NCI-H748 treated with DMSO at 0.1 percent for 48 hours (cell line): Measurements from ENCODE around the gene PLIN5.

ENCODE experiments used
- DNase-seq: peaks from one replicate; lab custom pipeline; 2025; lab: John Stamatoyannopoulos, UW

PLIN5 gene

DNA sequence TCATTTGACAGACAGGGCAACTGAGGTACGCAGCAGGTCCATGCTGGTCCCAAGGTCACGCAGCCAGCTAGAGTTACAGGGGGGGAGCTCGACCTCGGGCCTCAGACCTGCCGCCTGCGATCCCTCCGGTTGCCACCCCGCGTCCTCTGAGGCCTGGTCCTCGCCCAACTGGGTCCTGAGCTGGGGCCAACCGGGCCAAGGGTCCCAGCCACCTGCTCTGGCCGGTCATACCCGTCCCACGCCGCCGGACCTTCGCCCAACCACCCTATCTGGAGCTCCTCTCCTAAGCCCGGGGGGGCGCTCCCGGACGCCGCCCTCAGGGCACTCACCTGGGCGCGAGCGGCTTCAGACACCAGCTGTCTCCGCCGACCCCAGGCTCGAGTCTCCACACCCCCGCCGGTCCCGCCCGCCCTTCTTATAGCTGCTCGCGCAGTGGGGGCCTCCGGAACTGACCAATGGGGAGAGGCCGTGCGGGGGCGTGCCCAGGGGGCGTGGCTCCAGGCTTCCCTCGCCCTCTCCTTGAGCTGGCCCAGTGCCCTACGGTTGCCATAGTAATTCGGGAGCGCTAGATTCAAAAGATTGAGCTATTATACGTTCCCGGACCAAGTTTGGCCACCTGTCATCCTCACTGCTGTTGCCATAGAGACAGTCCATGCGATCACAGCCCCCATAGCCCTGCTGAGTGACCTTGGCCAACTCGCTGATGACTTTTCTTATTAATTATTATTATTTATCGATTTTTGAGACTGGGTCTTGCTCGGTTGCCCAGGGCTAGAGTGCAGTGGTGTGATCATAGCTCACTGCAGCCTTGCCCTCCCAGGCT lies at the start of gene PLIN5:
PLIN5 (minus strand) TSS at position 389 of the 823 bp plus-strand sequence. CDS start 1,150 bp downstream, outside the sequence.
- peak; percentile 78 for DNase-seq

DNA sequence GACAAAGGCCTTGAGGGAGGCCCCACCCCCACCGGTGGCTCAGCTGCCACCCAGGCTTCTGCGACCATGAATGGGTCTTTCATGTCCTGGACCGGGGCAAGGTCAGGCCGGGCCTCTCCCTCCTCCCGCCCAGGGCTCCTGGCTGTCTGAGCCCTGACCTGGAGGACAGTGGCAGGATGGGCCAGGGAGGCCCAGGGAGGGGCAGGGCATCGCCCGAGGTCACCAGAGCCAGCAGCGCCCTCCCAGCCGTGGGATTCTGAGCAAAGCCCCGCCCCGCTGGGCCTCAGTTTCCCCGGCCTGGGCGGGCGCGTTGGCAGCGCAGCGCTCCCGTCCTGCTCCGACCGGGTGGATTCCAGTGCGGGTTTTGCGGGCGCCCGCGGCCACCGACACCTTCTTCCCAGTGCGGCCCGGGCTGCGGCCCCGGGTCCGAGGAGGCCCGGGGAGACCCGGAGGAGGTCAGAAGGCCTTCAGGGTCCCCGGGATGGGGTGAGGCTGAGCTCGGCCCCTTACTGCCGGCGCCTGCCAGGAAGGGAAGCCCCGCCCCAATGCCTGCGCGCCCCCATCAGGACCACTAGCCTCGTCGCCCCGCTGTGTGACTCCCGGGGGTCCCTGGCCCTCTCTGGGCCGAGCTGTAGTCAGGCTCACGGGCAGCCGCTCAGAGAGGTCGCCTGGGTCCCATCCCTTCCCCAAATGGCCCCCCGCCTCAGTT lies 49.1 kb upstream of the PLIN5 start:
- no peak for DNase-seq

DNA sequence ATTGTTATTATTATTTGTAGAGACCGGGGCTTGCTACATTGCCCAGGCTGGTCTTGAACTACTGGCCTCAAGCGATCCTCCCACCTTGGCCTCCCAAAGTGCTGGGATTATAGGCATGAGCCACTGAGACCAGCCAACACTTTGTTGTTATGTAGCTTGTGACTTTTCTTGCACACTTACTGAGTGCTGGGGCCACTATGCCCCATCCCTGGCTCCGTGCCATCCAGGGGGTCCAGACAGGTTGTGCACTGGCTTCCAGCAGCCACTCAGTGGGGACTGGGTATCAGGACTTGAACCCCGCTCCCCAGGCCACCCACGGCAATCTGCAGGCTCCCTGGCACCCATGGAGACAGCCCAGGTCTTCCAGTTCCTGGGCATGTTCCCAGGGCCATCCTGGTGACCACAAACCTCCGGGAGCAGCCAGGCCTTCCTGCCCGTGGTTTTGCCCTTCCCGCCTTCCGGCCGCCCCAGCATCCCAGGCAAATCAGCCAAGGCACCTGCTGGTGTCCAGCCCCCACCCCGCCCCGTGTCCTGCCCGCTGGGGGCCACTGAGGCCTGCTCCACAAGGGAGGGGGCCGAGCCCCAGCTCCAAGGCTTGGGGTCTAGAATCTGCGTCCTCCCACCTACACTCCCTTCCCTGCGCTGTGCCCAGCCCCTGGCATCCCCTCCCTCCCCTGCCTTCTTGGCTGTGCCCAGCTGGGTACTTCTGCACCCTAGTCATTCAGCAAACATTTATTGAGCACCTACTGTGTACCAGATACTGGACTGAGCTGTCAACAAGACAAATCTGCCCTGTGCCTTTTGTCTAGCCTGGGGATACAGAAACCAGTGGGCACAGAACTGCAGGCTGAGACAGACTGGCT lies 48.2 kb upstream of the PLIN5 start:
- no peak for DNase-seq

DNA sequence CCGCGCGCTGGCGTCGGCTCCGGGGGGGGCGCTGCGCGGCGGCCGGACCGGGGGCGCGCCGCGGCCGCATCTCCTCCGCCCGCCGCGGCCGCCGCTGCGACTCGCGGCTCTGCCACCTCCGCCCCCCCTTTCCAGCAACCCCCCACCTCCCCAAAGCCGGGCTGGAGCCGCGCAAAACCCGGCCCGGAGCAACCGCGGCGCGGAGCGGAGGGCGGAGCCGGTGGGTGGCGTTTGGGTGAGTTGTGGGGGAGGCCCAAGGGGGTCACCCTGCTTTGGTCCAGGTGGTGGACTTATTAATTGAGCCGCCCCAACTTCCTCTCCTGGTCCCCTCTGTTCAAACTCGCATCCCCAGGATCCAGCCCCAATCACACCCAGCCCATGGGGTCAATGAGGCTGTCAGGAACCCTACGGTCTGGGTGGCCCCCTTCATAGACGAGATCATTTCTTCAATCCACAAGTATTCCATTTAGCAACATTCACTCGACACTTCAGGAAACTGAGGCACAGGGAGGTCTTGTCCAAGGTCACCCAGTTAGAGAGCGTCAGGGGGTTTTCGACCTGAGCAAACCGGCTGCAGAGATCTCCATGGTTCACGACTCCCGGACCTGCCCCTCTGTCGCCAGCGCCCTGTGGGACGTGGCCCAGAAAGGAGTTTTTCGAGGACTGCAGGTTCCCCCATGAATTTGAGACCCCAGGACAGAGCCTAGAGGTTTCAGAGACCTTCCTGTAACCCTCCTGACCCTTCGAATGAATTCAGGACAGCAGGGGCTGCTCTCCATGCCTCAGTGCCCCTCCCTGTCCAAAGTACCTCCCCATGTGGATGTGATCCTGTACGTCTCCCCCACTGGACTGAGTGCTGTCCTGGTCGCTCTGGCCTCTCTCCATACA lies 46.9 kb upstream of the PLIN5 start:
- DNase-seq: no peak

DNA sequence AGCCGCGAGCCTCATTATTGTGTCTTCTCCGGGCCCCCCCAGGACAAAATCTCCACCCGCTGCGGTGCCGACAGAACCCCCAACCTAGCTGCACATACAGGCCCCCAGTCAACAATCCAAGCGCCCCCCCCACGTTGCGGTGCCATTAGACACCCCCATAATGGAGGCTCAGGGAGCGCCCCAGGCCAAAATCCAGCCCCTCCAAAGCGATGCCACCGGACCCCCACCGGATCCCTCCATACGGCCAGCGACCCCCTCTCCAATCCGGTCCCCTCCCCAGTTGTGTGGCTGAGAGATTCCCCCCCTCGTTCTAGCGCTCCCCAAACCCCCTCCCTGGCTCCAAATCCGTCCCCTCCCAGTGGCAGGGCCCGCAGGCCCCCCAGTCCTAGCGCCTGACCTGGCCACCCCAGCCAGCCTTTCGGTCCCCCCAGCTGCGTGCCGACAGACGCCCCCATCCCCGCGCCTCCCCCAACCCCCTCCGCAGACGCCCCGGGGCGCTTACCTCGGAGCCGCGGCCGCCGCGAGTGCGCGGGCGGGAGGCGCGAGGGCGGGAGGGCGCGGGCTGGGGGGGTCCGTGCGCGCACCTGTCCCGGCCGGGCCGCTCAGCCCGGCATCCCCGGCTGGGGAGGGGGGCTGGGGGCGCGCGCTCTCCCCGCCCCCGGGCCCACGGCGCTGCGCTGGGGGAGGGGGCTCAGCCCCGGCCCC lies 46.1 kb upstream of the PLIN5 start:
- DNase-seq: no peak

- DNase-seq: no peak
Observed at GRCh38 chr19:4580021-4580901, 45.2 kb upstream of the PLIN5 start.

- DNase-seq: no peak
Observed at GRCh38 chr19:4579389-4579788, 44.4 kb upstream of the PLIN5 start.

- DNase-seq: no peak
Observed at GRCh38 chr19:4578552-4579248, 43.7 kb upstream of the PLIN5 start.

- no peak for DNase-seq
Observed at GRCh38 chr19:4577020-4577782, 42.2 kb upstream of the PLIN5 start.

DNA sequence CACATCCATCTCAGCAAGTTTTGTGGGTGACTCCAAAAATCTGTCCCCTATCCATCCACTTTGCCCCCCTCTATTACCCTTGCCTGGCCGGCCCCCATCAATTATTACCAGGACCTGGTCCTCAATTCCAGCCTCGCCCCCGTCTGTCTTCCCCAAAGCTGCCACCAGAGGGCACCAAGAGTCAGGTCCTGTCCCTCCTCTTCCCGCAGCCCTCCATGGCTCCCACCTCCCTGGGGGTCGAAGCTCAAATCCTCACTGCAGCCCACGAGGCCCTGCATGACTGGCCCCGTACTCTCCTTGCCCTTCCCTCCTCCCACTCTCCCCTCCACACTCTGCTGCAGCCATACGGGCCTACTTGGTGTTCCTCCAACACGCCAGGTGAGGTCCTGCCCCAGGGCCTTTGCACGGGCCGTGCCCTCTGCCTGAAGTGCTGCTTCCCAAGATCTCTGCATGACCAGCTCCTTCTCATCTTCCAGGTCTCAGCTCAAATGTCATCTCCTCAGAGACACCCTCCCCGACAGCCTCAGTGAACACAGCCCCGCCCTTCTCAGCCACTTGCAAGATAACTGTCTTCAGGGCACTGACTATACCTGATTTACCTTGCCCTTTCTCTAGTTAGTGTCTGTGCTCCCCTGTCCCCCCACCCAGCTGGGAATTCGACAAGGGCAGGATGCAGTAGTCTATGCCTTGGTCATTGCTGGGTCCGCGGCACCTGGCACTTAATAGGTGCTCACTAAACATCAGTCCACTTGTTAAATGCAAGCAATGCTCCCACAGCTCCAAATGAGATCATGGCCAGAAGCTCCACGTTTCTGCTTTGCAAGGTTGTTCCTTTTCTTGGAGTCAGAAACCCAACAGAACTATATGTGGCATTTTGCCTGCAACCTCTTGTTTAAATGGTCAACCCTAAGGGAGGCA lies 41.3 kb upstream of the PLIN5 start:
- DNase-seq: no peak

GRCh38 chr19:4575267-4576015 lies 40.4 kb upstream of the PLIN5 start:
- no peak for DNase-seq

- DNase-seq: no peak
Observed at GRCh38 chr19:4573682-4574081, 38.7 kb upstream of the PLIN5 start.

GRCh38 chr19:4571305-4571917 lies 36.4 kb upstream of the PLIN5 start:
- DNase-seq: no peak

- DNase-seq: no peak
Observed at GRCh38 chr19:4570916-4571304, 35.9 kb upstream of the PLIN5 start.

GRCh38 chr19:4570402-4570801 lies 35.4 kb upstream of the PLIN5 start:
- no peak for DNase-seq

- DNase-seq: no peak
Observed at GRCh38 chr19:4568886-4569285, 33.9 kb upstream of the PLIN5 start.
